Myocyte (in vitro differentiated cells): ENCODE measurements around the gene TMEM151B. TPM values are rescaled to one million over a fixed set of nuclear protein-coding genes. Genes with fewer than 3 reads are reported as not detected.

Experiments
- DNase-seq: peaks from one replicate; pipeline ENCODE4 v3.0.0-alpha.2; 2012; ENCODE audit warnings: low read depth
- total RNA-seq: library from RNA; depleted of rRNA; stranded (reverse); fragments of >200 nt; gene quantifications from 2 replicates; pipeline ENCODE4 v1.2.3, GENCODE V29; 2014

TMEM151B gene
- total RNA-seq, 1 donor from 2014 or later = not detected

DNA sequence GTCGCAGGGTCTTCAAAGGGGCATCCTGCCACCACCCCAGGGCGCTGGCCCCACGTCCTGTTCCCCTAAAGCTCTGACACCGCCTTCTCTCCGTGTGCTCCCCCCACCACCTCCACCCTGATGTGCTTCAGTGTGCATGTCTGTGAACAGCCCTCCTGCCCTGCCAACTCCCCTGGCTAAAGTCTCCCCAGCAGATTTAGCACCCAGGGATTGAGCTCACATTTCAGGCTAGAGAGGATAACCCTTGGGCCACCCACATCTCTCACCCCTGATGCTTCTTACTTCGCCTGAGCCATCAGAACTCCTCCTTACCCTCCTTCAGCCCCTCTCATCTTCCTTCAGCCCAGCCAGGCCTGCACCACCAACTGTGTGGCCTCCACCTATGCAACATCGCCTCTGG, 7.5 kb downstream of the TMEM151B start:
- no peak for DNase-seq

- DNase-seq = no peak
Measured at GRCh38 chr6:44278315-44278714, 8.1 kb downstream of the TMEM151B start.

- no peak for DNase-seq
Measured at GRCh38 chr6:44278774-44279697, 8.8 kb downstream of the TMEM151B start.

GRCh38 chr6:44284121-44284520, 13.9 kb downstream of the TMEM151B start:
- DNase-seq = no peak

DNA sequence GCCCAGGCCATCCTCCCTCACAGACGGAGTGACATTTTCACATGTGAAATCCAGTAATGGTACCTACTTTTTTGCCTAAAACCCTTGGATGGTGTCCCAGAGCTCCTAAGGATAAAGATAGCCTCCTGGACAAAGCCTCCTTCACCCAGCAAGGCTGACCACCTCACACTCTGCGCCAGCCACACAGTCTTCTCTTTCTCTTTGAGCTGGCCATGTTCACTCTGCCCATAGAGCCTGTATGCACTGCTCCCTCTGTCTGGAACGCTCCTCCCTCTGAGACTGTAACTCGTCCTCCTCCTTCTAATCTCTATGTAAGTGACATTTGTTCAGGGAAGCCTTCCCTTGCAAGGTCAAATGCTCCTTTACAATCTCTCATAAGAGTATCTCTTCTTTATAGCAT, 14.6 kb downstream of the TMEM151B start:
- no peak for DNase-seq

DNA sequence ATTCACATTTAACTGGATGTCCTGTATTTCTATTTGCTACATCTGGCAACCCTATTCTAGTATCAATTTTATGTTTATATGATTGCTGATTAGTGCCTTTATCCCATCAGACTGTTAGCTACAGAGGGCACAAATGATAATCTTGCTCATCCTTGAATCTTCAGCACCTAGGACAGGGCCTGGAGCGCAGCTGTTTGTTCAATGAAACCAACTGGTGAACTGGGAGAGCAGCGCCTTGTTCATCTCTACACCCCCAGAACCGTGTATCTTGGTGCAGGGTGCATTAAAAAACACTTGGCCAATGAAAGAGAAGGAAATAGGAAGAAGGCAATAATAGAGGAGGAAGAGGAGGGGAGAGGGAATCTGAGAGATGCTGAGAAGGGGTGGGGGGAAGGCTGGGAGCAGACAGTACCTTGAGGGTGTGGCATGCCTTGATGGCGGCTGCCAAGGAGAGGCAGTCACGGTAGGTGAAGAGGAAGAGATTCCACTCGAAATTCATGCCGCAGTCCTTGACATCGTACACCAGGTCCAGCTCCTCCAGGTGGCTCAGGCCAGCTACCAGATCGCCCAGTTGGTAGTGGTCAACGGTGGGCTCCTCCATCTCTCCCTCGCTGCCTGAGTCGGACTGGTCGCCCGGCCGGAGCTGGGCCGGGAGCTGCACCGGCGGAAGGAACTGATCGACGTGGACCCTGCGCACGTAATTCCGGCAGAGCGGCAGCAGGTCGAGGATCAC, 15.5 kb downstream of the TMEM151B start:
- DNase-seq = peak; percentile 79

DNA sequence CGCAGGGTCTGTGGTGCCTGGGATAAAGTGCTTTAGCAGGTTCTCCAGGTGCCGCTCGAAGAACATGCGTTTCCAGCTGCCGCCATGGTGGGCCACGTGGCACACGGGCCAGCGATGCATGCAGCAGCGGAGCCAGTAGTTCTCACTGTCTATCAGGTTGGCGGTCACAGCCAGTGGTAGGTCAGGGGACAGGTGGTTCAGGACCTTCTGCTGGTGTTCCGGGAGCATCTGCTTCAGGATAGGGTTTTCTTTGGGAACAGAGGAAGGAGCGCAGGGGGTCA, 16.0 kb downstream of the TMEM151B start:
- no peak for DNase-seq

DNA sequence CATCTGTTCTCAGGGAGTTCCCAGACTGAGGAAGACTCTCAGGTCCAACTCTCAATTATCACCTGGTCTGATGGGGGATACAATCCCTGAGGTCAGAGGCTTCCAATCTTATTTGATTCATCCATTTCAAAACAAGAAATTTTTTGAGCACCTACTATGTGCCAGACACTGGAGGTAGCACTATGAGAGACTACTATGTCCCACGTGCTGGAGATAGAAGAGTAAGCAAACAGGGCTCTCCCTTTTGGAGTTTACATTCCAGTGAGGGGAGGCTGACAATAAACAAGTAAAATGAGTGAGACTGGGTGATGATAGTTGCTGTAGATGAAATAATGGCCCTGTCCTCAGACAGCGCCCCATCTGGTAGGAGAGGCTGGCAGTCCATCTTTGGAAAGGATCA, 16.5 kb downstream of the TMEM151B start:
- DNase-seq = no peak

- no peak for DNase-seq
Measured at GRCh38 chr6:44289726-44290260, 19.5 kb downstream of the TMEM151B start.

- peak; percentile 77 for DNase-seq
Measured at GRCh38 chr6:44291841-44292240, 21.6 kb downstream of the TMEM151B start.

DNA sequence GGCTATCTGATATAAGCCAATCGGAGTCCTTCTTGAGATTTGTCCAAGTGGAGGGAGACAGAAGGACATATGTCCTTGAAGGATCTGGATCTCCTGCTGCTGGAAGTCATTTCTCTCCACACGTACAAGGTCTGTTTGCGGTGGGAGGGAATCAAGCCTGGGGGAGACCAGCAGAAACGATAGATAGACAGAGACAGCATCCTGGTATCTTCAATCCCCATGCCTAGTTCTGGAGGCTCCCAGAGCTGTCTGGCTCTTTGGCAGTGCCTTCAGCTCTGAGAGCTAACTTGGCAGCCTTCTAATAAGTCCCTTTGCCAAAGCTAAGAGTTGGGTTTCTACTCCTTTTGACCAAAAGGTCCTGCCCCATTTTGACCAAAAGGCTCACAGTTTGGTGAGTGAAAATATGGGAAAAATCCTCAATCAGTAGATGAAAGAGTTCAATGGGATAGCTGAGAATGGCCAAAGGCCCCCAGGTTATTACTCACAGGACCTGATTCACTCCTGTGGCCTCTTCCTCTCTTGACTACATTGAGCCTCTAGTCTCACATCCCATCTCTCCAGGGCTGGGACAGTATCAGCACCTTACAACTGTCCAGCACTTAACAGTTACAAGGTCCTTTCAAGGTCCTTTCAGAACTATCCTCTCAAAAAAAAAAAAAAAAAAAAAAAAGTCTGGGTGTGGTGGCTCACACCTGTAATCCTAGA, 22.6 kb downstream of the TMEM151B start:
- no peak for DNase-seq

- no peak for DNase-seq
Measured at GRCh38 chr6:44294832-44295791, 24.9 kb downstream of the TMEM151B start.

- peak; percentile 26 for DNase-seq
Measured at GRCh38 chr6:44297063-44298038, 27.1 kb downstream of the TMEM151B start.

GRCh38 chr6:44298055-44298803, 28.0 kb downstream of the TMEM151B start:
- no peak for DNase-seq

- no peak for DNase-seq
Measured at GRCh38 chr6:44298864-44299263, 28.6 kb downstream of the TMEM151B start.

GRCh38 chr6:44300292-44300823, 30.1 kb downstream of the TMEM151B start:
- no peak for DNase-seq

DNA sequence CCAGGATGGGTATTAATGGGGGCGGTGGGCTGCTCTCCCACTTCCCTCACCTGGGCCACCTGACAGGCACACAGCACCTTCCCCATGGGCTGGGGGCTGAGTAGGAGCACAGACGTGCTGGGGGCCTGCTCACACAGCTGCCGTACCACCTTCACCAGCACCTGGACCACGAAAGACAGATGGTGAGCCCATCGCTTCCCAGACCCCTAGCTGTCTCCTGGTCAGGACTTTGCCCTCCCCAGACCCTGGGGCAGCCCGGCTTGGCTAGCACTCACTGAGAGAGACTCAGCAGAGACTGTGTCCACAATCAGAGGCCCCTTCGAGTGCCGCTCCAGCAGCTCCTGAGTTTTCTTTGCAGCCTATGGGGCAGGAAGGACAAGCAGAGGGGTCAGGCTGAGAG, 30.9 kb downstream of the TMEM151B start:
- no peak for DNase-seq
